Hepatocyte (in vitro differentiated cells): ENCODE data around the gene PTN.

Source experiments
- EZH2 ChIP-seq: fragments of 200-600 bp; sonication (generic); IDR thresholded peaks from 2 replicates; pipeline ENCODE4 v1.6.1; 2016; ENCODE audit warnings: antibody characterized with exemption, mild to moderate bottlenecking, borderline replicate concordance
- EZH2phosphoT487 ChIP-seq: fragments of 200-600 bp; sonication (generic); IDR thresholded peaks from one replicate; pipeline ENCODE4 v1.6.1; 2018; ENCODE audit warnings: antibody characterized with exemption, mild to moderate bottlenecking, low read depth, moderate library complexity; ENCODE audit not compliant: unreplicated experiment, severe bottlenecking

DNA sequence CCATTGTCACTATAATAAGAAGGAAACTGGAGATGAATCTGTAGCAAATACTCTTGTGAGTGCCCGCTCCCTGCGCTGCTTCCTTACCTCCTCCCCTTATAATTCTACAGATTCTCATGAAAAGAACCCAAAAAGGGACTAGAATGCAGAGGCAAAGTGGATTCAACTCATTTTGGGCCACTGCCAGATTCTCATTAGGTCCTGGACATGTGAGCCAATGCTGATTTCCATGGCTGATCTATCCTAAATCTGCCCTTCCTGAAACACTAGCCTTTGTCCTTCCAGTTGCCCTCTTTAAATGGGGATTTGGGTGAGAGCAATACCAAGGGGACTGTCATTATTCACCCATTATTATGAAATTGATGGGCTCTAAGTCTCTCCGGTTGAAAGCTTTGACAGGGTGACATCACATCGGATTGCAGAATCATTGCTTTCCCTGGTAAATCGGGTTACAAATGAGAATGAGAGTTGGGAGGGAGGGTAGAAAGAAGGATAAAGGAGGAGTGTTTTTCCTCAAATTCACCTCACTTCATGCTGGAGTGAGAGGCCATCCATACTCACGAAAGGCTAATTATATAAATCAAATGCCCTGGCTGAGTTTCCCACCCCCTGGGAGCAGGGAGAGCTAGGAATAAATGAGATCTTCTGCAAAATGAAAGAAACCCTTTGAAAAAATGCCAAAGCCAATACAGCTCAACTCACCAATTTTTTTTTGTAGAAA is 37.5 kb downstream of the PTN start:
- no peak for TF ChIP-seq EZH2
- TF ChIP-seq EZH2phosphoT487, result no peak
